Activated B cell treated with CpG ODN at 0.5 μM for 24 hours (primary cell): Measurements from ENCODE around the gene ICAM2. TPM values are rescaled to one million over a fixed set of nuclear protein-coding genes. Genes with fewer than 3 reads are reported as not detected.

Experiments used
- ATAC-seq: fragments of 200-7000 bp; cut with Tn5 transposase; one replicate; pipeline ENCODE4 v1.10.0; 2021; ENCODE audit warnings: low read depth, mild to moderate bottlenecking, moderate library complexity
- CTCF ChIA-PET: fragments of 350-600 bp; sonication (Branson Sonifier 250); formaldehyde crosslinking; loops from one replicate; lab custom pipeline; 2021; ENCODE audit warnings: antibody characterized with exemption; lab: Charles Lee
- POLR2A ChIA-PET: fragments of 350-600 bp; sonication (Branson Sonifier 250); formaldehyde crosslinking; loops from one replicate; lab custom pipeline; 2021; ENCODE audit warnings: antibody characterized with exemption; lab: Charles Lee
- DNase-seq: peaks from one replicate; pipeline ENCODE4 v3.0.0; 2022
- H3K27ac Mint-ChIP-seq: one replicate; pipeline ENCODE4 v1.8.0; 2020; ENCODE audit warnings: mixed read lengths
- H3K27me3 Mint-ChIP-seq: one replicate; pipeline ENCODE4 v1.8.0; 2021; ENCODE audit warnings: mixed read lengths
- H3K36me3 Mint-ChIP-seq: one replicate; pipeline ENCODE4 v1.8.0; 2021; ENCODE audit warnings: low read depth, mixed read lengths
- H3K4me1 Mint-ChIP-seq: one replicate; pipeline ENCODE4 v1.8.0; 2021; ENCODE audit warnings: mixed read lengths
- H3K4me3 Mint-ChIP-seq: one replicate; pipeline ENCODE4 v1.8.0; 2020; ENCODE audit warnings: mild to moderate bottlenecking, mixed read lengths
- H3K9me3 Mint-ChIP-seq: one replicate; pipeline ENCODE4 v1.8.0; 2020; ENCODE audit warnings: mixed read lengths
- intact Hi-C: fragments of 100-400 bp; cut with micrococcal nuclease; formaldehyde crosslinking; loops from one replicate; pipeline ENCODE4 v1.15.1; 2024
- total RNA-seq: library from RNA; stranded (reverse); gene quantifications from 2 replicates; pipeline ENCODE4 v1.2.3, GENCODE V29; 2022
- TF ChIP-seq, protein P1 (sequence below): fragments of 200-600 bp; IDR thresholded peaks from one replicate; pipeline ENCODE4 v1.8.0; 2022; ENCODE audit warnings: antibody characterized with exemption, mild to moderate bottlenecking

Gene ICAM2
- total RNA-seq, 1 donor from 2014 or later: 44.5 TPM

DNA sequence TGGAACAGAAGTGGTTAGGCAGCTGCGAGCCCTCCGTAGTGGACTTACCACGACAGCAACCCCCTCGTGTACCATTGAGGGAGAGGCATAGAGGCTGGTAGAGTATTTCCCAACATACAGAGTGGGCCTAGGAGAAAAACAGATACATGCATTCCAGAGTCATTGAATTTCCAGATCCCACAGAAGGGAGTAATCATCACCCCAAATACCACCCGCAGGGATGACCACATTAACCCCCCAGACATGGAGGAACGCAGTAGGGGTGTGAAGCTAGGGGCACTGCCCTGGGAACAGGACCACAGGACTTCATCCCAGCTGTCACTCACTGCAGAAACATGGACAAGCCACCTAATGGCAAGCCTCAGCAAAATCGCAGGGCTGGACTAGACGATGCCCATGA is 44.7 kb upstream of the ICAM2 start:
- ATAC-seq (no peak), DNase-seq (no peak)
- Mint-ChIP-seq H3K9me3 (peaks cover 13% of the 10 kb centered on the region), H3K4me1 (peaks cover 14% of the 10 kb centered on the region), H3K36me3 (peaks cover 27% of the 10 kb centered on the region), H3K27ac (no peak overlapping the region), H3K4me3 (no peak overlapping the region), H3K27me3 (no peaks in the 10 kb centered on the region)
- ChIA-PET POLR2A (no interaction called here), CTCF (interaction anchor here (0.9 kb wide), 1 partner anchor 11 kb away, joined by 3 read pairs; no protein-coding TSS in a partner anchor)
- TF ChIP-seq, protein P1, sequence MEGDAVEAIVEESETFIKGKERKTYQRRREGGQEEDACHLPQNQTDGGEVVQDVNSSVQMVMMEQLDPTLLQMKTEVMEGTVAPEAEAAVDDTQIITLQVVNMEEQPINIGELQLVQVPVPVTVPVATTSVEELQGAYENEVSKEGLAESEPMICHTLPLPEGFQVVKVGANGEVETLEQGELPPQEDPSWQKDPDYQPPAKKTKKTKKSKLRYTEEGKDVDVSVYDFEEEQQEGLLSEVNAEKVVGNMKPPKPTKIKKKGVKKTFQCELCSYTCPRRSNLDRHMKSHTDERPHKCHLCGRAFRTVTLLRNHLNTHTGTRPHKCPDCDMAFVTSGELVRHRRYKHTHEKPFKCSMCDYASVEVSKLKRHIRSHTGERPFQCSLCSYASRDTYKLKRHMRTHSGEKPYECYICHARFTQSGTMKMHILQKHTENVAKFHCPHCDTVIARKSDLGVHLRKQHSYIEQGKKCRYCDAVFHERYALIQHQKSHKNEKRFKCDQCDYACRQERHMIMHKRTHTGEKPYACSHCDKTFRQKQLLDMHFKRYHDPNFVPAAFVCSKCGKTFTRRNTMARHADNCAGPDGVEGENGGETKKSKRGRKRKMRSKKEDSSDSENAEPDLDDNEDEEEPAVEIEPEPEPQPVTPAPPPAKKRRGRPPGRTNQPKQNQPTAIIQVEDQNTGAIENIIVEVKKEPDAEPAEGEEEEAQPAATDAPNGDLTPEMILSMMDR: no peak
- intact Hi-C loops: no loop called here

DNA sequence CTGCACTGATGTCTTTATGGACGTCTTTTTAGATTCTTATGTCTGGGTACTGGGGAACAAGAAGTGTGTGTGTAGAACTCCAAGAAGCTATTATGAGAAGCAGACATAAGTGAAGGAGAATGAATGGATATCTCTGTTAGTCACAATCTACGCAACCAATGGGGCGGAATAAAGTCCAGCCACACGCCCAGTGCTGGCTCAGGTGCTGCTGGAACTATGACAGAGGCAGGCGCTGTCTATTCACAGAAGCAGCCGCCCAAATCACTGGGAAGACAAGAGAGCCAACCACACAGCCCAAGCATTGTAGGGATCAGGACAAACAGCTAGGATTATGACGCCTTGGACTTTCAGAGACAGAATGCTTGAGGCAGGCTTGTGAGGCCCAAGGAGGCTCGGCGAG is 43.9 kb upstream of the ICAM2 start:
- CTCF ChIA-PET: interaction anchor here (1.2 to 3.6 kb wide), 4 partner anchors 15 to 67 kb away, joined by 3 to 55 read pairs (median 5); partner anchors contain the start of gene ERN1
- TF ChIP-seq, protein P1: no peak
- peaks cover 14% of the 10 kb centered on the region for H3K4me1 Mint-ChIP-seq
- H3K4me3 Mint-ChIP-seq: no peak overlapping the region
- intact Hi-C loops: no loop called here
- peaks cover 19% of the 10 kb centered on the region for H3K36me3 Mint-ChIP-seq
- POLR2A ChIA-PET: interaction anchor here (1.6 to 2.6 kb wide), 3 partner anchors 12 to 82 kb away, joined by 5 to 10 read pairs (median 8); partner anchors contain the start of gene ERN1
- no peaks in the 10 kb centered on the region for H3K27me3 Mint-ChIP-seq
- ATAC-seq (no peak), DNase-seq (no peak)
- H3K27ac Mint-ChIP-seq: no peak overlapping the region
- peaks cover 7% of the 10 kb centered on the region for H3K9me3 Mint-ChIP-seq

DNA sequence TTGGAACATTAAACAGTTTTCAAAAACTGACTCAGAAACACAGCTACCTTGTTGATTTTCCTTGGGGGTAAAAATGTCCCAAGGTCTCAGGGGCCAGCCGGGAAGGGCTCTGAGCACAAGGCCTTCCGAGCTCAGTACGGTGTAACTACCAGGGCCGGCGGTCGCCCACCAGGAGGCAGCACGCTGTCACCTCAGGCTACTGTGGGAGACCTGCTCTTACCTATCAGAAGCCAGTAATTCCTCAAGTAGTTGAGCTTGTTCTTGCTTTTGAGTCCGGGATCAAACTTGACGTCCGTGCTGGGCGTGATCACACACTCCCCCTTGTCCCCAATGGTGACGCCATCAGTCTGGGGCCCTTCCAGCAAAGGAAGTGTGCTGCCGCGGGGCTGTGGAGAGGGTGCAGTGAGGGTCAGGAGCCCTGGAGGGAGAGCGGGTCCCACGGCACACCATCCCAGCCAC is 43.4 kb upstream of the ICAM2 start:
- intact Hi-C loops: loop anchor here (1.0 kb wide), 2 partner anchors 11 to 70 kb away; no protein-coding TSS in a partner anchor
- Mint-ChIP-seq H3K27me3 (no peaks in the 10 kb centered on the region), H3K9me3 (peaks cover 4% of the 10 kb centered on the region), H3K4me3 (no peak overlapping the region), H3K27ac (no peak overlapping the region), H3K36me3 (peaks cover 14% of the 10 kb centered on the region), H3K4me1 (peaks cover 14% of the 10 kb centered on the region)
- TF ChIP-seq, protein P1: no peak
- ChIA-PET CTCF (interaction anchor here (0.6 to 3.6 kb wide), 7 partner anchors 14 to 152 kb away, joined by 3 to 55 read pairs (median 3); partner anchors contain the start of gene ERN1), POLR2A (interaction anchor here (1.6 to 2.6 kb wide), 3 partner anchors 13 to 82 kb away, joined by 5 to 10 read pairs (median 8); partner anchors contain the start of gene ERN1)
- ATAC-seq (peak; percentile 58), DNase-seq (no peak)

DNA sequence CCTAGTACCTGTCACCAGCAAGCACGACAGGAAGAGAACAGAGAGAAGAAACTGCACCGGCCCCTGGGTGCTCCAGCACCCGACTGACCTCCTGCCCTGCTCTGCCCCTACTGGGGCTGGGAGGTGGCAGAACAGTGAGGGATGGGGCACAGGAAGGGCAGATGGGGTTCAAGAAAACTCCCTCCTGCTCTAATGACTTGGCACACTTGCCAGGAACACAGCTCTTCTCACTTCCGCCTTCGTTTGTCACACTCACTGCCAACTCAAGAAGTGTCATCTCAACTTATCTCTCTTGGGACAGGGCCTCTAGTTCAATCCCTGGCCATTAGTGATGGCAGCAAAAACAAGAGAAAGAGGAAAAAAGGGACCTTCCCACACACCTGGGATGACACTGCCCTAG is 42.7 kb upstream of the ICAM2 start:
- peak overlapping the region; percentile 50 for H3K27ac Mint-ChIP-seq
- intact Hi-C loops: loop anchor here (1.0 kb wide), 2 partner anchors 11 to 70 kb away; no protein-coding TSS in a partner anchor
- H3K4me1 Mint-ChIP-seq: peaks cover 14% of the 10 kb centered on the region
- ChIA-PET POLR2A (interaction anchor here (1.6 to 2.6 kb wide), 3 partner anchors 13 to 83 kb away, joined by 5 to 10 read pairs (median 8); partner anchors contain the start of gene ERN1), CTCF (interaction anchor here (0.6 to 3.6 kb wide), 8 partner anchors 13 to 156 kb away, joined by 3 to 55 read pairs (median 3); partner anchors contain the start of gene ERN1)
- no peak for DNase-seq
- H3K27me3 Mint-ChIP-seq: no peaks in the 10 kb centered on the region
- peaks cover 8% of the 10 kb centered on the region for H3K36me3 Mint-ChIP-seq
- peak; percentile 89 for ATAC-seq
- TF ChIP-seq, protein P1: no peak
- no peaks in the 10 kb centered on the region for H3K9me3 Mint-ChIP-seq
- H3K4me3 Mint-ChIP-seq: no peak overlapping the region

DNA sequence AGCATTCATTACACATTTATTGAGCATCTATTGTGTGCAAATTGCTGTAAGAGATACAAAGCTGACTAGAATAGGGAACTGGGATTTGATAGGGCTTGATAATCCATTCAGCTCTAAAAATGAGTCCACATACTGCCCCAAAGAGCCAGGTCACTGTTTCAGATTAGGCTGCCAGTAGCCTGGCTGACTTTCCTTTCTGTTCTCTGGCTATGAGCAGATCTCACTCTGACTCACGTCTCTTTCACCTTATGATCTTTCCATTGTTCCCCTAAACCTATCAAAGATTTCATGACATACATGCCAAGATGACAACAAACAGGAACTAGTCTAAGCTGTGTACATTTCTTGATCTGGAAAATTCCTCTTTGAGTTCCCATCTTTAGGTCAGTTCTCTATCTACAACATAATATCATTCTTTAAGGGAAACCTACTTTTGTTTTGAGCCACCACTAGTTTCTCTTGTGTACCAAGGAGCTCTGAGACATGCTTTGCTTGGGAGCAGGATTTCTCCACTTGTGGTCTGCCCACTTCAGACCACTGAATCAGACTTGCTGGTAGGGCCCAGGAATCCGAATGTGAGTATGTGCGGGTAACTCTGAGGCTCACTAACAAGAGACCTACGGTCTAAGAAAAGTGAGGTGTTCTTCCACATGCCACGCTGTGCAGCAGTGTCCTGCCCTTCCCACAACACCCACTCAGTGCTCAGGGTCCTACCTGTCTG is 40.9 kb upstream of the ICAM2 start:
- Mint-ChIP-seq H3K27ac (no peak overlapping the region), H3K4me1 (peaks cover 21% of the 10 kb centered on the region), H3K4me3 (no peak overlapping the region), H3K36me3 (no peaks in the 10 kb centered on the region), H3K27me3 (no peaks in the 10 kb centered on the region), H3K9me3 (no peaks in the 10 kb centered on the region)
- intact Hi-C loops: no loop called here
- ATAC-seq (no peak), DNase-seq (no peak)
- ChIA-PET POLR2A (interaction anchor here (0.6 to 1.1 kb wide), 2 partner anchors 9 to 70 kb away, joined by 3 read pairs; no protein-coding TSS in a partner anchor), CTCF (interaction anchor here (1.1 to 3.6 kb wide), 4 partner anchors 13 to 72 kb away, joined by 3 to 55 read pairs (median 3); partner anchors contain the start of gene ERN1)
- TF ChIP-seq, protein P1: no peak
